Umbilical cord (tissue), 2 donors: ENCODE results near the gene GNAZ. TPM values are rescaled to one million over a fixed set of nuclear protein-coding genes. Genes with fewer than 3 reads are reported as not detected.
"Not testable (repeated sequence)": the region's sequence is repeated elsewhere in the genome, so short reads cannot be mapped to it uniquely, and the experiment has no call there.

Source experiments
- DNase-seq: peaks from one replicate; pipeline ENCODE4 v3.0.0-alpha.2; 2015; ENCODE audit warnings: low spot score
- total RNA-seq: library from RNA; depleted of rRNA; stranded (reverse); fragments of >200 nt; gene quantifications from one replicate; pipeline ENCODE4 v1.2.3, GENCODE V29; 2014; ENCODE audit warnings: low replicate concordance; ENCODE audit not compliant: insufficient read depth

GNAZ gene
- total RNA-seq, 1 donor from 2014 or later = 15.6 TPM

DNA sequence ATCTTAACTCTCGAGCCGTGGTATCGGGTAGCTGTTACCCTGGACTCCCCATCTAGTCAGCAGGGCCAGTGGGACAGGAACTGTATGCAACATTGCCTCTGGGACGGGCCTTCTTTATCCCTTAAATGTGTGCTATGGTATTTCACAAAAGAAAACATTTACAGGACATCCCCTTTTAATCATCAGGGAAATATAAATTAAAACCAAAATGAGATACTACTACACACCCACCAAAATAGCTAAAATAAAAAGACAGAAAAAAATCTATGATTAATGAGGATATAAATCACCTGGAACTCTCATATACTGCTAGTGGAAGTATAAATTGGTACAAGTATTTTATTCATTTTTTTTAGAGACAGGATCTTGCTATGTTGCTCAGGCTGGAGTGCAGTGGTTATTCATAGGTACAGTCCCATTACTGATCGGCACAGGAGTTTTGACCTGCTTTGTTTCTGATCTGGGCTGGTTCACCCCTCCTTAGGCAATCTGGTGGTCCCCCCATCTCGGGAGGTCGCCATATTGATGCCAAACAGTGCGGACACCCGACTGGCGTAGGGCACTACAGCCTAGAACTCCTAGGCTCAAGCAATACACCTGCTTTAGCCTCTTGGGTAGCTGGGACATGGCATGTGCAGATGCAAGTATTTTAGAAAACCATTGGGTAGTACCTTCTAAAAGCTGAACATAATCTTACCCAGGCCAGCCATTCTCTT is 62.2 kb downstream of the GNAZ start:
- DNase-seq = no peak

DNA sequence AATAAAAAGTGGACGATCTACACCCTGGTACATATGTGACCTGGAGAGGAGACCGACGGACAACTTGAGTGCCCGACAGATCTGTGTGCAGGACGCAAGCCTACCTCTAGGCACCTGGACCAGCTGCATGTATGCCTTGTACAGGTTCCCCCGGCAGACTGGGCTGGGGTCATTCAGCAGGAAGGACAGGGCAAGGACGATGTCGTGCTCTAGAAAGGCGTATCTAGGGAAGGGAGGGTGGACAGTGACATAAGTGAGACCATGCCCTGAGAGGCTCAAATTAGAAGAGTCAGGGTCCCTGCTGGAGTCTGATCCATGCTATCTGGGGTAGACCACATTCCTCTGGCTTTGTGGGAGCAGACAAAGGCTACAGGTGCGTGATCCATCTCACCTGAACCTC is 63.6 kb downstream of the GNAZ start:
- no peak for DNase-seq

DNA sequence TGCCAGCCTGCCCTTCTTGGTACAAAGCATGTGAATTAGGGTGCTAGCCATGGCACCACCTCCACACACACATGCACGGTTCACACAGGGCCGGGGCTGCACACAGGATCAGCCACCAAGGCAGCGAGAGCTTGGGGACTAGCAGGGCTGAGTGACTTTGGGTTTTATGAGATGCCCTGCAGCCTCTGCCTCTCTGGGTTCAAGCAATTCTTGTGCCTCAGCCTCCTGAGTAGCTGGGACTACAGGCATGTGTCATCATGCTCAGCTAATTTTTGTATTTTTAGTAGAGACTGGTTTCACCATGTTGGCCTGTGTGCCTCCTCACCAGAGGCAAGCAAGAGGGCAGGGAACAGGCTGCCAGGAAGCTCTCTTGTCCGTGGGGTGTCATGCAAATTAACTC is 66.7 kb downstream of the GNAZ start:
- not testable (repeated sequence) for DNase-seq

DNA sequence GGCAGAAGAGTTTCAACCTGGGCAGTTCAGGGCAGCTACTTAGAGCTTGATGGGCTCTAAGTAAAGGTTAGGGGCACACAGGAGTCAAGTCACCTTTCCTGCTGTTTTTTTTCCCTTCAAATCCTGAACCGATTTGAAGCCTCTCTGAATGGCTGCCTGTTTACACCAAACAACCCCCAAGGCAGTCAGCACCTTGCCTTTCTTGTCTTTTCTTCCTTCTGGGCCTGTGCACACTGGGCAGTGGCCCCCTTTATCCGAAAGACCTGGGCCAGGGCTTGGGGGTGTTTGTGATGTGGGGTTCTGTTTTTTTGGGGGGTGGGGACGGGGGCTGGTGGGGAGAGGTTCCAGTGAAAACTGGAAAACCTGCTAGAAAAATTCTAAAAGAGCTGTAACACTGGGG is 67.1 kb downstream of the GNAZ start:
- DNase-seq = no peak

DNA sequence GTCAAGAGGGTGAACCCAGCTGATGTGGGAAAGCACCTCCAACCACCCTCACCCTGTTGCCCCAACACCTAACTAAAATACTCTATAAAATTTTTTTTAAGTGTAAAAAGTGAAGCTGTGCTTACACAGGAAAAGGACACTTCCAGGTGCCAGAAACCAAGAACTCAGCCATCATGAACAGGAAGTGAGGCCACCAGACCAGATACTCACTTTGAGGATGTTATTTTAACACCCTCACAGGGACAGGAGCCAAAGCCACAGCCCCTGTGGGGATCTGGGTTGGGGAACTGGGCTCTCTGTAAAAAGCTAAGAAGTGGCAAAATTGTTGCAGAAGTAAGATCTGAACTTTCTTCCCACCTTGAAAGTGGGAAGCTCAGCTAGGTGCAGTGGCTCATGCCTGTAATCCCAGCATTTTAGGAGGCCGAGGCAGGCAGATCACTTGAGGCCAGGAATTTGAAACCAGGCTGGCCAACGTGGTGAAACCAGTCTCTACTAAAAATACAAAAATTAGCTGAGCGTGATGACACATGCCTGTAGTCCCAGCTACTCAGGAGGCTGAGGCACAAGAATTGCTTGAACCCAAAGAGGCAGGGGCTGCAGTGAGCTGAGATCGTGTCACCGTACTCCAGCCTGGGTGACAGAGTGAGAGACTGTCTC is 67.7 kb downstream of the GNAZ start:
- DNase-seq = no peak

DNA sequence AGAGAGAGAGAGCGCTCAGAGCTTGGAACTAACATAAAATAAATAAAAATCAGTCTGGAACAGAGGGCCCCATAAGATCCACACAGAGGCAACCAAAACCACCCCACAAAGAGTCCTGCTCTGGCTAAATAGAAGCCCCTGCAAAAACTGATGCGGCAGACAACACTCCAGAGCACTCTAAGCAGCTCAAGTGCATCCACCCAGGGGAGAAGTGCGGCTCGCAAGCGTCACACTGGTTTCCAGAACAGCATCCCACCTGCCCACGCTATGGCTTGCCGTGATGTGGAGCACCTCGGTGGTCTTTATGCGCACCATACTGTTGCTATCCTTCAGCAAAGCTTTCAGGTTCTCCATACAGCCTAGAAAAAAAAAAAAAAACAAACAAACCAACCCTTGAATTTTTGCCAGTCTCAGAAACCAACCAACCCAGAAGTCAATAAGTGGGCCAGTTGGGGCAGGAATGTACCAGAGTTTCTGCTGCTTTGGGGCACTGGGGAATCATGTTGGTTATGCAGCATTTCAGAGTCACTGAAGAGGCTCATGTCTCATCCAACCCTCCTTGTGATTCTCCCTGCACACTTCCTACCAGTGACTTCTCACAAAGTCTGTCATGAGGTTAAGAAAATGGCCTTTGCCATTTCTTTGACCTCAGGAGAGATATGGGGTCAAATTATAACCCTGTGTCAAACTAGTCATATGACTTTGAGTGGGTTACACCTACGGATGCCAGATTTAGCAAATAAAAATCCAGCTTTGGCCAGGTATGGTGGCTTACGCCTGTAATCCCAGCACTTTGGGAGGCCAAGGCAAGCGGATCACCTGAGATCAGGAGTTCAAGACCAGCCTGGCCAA is 68.5 kb downstream of the GNAZ start:
- DNase-seq = no peak

DNA sequence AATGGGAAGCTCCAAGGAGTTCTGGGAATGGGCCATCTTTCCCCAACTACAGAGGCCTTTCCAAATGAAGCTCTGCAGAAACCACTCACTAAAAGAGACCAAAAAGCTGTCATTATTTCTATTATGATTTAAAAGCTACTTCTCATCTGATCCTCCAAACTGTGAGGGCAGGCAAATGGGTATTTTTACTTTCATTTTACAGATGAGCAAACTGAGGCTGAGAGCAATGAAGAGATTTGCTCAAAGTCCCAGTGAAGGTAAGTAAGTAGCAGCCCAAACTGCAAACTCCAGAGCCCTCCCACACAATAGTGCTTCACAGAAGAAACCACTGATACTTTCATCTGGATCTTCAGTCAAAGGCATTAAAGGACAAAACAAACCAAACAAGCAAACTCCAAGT is 70.1 kb downstream of the GNAZ start:
- no peak for DNase-seq

DNA sequence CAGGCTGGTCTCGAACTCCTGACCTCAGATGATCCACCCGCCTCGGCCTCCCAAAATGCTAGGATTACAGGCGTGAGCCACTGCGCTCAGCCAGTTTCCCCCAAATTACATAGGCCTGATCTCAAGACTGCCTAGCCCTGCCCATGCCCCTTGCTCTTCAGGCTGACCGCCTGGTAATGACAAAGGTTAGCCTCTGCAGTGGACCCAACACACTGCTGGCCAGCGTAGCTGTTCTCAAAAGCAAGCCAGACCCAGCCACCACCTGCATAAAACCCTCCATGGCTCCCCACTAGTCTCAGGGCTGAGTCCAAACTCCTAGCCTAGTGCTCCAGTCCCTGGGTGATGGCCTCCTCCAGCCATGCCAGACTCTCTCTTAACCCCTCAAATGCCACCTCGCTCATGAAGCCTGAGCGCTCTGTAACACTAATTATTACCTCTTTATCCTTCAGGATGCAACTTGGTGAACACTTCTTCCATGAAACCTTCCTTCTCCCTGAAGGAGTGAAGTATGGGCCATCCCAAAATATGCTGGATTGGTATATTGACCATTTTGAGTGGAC is 72.3 kb downstream of the GNAZ start:
- no peak for DNase-seq

DNA sequence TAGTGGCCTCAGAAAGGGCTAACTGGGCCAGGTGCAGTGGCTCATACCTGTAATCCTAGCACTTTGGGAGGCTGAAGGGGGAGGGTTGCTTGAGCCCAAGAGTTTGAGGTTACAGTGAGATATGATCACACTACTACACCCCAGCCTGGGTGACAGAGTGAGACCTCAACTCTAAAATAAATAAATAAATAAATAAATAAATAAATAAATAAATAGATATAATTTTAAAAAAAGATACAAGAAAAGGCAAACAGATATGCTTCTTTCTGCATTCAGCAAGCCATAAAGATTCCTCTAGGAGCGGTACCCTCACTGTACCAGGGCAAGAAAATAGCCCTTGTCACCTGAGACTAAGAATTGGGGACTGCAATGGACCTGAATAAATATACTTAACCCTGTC is 72.8 kb downstream of the GNAZ start:
- no peak for DNase-seq

DNA sequence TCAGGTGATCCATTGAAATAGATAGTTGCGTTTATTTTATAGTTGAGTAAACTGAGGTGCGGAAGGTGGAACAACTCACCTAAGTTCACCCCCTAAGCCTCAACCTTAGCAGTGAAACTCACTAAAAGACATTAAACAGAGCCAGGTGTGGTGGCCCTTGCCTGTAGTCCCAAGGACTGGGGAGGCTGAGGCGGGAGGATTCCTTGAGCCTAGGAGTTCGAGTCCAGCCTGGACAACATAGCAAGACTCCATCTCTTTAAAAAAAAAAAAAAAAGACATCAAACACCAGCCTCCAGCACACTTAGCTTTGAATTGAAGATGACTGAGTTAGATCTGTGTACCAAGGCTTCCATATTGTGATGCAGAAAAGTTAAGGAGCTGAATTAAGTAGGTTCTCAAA is 74.1 kb downstream of the GNAZ start:
- no peak for DNase-seq

DNA sequence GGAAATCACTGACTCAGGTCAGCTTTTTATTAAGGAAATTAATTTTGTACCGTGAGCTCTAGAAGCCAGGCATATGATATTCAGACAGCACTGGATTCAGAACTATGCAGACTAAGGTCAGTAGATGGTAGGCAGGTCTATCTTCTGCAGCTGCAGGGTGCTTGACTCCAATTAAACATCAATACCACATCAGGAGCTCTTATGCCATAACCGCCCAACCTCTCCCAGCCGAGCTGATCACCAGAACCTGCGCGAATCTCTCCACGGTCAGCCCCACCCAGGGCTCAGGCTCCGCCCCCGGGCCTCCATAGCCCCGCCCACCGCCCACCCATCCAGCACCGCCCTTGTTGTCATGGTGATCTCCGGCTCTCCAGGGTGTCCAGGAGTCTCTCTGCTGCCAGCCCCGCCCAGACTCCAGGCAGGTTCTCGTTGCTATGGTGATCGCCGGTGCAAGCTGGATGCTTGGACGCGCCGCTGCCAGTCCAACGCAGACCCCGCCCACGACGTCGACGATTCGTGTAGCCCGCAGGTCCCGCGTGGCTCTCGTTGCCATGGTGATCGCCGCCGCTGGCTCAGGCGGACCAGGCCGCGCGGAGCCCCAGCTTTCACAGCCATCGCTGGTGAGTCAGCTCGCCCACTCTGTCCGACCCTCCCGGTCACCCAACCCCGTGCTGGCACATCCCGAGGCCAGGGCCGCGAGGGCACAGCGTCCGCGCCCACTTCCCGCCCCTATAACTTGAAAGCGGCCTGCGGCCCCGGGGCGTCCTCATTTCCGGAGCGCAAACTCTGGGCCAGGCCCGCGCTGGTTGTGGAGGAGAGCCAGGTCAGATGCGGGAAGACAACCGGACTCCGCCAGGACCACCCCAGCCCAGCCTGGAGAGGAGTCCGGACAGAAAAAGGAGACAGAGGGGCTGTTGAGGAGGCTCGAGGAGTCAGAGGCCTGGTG is 74.9 kb downstream of the GNAZ start, which contains the start of gene RAB36:
TSS of gene RAB36 (plus strand) at position 546 of the 946 bp plus-strand sequence. CDS start 1,140 bp downstream, outside the sequence.
- DNase-seq = peak; percentile 98

DNA sequence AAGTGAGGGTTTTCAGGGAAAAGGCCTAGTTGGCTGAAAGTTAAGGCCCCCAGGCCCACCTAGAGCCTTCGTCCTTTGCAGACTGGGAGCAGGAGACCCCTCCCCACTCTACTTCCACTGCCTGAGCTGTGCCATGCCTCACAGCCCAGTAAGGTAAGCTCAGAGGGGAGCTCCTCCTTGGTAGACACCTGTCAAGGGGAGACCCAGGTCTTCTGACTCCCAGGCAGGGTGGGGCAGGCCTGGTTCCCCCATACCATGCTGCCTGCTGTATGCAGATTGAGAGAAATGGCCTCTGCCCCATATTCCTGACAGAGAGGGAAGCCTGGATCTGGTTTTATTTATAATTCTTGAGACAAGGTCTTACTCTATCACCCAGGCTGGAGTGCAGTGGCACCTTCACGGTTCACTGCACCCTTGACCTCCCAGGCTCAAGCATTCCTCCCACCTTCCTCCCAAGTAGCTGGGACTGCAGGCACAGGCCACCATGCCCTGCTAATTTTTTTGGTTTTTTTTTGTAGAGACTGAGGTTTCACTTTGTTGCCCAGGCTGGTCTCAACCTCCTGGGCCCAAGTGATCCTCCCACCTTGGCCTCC is 75.7 kb downstream of the GNAZ start:
- DNase-seq = no peak

DNA sequence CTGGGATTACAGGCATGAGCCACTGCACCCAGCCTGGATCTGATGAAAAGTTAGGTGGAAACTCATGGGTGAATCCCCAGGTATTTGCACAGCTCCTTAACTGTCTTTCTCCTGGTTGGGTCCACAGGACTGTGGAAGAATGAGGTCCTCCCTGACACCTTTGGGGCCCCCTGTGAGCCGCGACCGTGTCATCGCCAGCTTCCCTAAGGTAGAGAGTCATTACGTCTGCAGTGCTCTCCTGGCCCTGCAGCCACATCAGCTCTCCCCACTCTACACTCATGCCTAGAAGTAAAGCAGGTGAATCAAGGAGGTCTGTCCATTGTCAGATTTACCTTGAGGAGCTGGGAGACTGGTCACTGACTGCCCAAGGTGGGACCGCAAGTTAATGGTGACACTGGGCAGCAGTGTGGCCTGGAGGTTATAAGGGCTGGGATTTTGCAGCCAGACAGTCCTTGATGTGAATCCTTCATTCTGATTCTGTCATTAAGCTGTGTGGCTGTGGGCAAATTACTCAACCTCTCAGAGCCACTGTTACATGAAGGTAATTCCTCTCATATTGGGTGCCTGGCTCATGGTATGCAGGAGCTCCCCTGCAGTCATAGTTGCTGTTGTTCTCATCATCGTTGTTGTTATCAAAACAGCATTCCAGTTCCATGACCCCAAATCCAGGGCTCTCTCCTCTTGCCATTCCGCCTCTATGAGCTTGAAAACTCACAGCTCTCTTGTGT is 76.3 kb downstream of the GNAZ start:
- no peak for DNase-seq

DNA sequence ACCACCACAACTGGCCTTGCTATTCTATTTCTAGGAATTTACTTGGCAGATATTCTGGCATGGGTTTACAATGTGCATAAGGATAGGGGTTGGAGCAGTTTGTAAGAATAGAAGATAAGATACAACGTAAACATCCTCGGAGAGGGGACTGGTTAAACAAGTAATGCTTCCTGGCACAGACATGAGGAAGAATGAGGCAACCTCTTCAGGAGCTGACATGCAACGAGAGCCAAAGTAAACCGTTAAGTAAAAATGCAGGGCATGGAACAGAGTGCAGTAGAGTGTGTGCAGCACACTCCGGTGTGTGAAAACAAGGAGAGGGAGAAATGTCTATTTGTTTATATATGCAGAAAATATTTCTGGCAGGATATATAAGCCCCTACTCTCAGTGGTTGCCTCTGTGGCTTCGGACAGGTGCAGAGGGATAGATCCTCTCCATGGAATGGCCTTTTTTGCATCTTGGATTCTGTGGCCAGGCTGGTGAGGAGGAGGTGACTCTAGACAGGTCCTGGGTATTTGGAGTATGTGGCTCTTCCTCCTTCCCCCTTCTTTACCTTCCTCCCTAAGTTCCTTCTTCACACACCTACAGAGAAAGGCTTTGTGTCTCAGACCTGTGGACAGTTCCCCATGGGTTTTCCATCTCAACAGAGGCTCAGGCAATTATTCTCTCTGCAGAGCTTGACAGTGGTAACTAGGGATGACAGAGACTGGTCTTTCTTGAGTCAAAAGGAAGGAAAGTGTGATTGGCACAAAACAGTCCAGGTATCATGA is 77.5 kb downstream of the GNAZ start:
- peak; percentile 79 for DNase-seq

DNA sequence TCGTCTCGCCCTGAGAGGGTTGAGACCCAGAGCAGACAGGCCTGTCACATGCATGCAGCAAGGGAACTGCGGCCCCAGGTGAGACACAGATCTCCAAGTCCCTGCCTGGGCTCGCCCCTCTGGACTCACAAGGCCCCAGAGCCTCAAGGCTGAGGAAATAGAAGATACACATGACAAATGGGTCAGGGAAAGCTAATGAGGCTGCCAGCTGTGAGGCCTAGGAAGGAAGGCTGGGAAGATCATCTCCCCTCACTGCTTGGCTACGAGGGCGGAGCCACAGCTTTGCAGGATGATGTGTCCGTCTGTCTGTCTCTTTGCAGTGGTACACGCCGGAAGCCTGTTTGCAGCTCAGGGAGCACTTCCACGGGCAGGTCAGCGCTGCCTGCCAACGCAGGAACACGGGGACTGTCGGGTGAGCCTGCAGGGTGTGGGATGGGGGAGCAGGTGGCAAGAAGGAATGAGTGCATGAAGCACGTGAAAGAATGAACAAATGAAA is 79.5 kb downstream of the GNAZ start:
- no peak for DNase-seq

DNA sequence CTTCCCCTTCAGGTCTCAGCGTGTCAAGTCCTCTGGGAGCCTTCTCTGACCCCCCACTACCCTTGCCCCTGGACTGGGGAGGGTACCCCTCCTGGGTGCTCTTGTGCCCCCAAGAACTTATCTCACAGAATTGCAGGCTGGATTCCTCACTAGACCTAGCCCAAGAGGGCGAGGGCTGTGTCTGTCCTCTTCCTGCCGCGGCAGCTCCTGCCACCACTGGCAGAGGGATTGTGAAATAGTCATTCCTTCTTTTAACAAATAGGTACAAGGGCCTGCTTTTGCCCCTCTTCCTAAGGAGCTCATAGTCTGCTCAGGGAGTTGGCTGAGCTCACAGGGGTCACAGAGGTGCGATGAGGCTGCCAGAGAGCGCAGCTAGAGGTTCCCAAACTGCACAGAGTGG is 80.4 kb downstream of the GNAZ start:
- DNase-seq = no peak

DNA sequence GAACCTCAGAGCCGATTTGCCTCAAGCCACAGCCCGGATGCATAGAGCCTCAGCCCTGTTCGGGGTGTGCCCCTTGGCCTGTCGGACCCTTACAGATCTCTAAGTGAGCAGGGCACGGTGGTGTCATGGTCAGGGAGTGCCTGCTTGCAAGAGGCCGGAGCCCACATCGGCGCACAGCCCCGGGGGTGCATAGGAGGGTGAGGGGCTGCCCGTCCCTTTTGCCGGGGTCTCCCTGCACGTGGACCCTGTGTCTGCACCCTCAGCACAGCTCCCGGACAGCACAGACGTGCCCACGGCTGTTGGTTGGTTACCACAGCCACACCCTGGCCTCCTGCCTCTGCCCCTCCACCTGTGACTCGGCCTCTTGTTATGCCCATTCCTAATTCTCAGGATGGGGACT is 81.5 kb downstream of the GNAZ start:
- DNase-seq = no peak

DNA sequence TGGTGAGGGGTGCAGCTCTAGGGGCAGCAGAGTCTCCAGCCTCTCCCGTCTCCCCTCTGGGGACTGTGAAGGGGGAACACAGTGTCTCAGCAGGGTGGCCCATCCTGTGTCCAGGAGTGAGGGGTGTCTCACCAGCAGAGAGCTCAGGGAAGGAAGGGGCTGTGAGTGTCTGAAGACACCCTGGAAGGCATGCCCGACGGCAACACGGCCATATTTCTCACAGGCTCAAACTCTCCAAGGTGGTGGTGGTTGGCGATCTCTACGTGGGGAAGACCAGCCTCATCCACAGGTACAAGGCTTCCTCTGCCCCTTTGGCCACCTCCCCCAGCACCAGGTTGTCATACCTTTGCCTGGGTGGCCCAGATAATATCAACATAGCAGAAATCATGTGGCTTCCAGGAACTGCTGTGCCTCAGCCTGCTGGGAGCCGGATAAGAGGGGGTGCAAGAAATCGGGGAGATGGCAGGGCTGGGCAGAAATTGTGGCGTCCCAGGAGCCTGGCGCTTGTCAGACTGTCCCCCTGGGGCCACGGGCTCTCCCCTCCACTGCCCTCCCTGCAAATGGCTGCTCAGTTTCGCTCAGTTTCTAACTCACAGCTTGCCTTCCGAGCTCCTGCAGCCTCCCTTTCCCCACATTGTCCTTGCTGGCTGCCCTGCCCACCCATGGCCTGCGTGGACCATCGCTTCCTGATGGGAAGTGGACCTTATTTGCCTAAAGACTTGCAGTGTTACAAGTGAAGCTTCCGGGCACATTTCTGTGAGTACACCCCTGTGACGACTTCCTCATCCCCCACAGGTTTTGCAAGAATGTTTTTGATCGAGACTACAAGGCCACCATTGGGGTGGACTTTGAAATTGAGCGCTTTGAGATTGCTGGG is 82.2 kb downstream of the GNAZ start:
- no peak for DNase-seq
